PC-9 (cell line): ENCODE data around the gene C3. TPM values are rescaled to one million over a fixed set of nuclear protein-coding genes. Genes with fewer than 3 reads are reported as not detected.

Experiments
- BruUV-seq: library from RNA; stranded (reverse); fragments of 400-500 nt; replicated peaks from 2 replicates; lab custom pipeline; 2021; lab: Mats Ljungman, UMichigan
- CTCF ChIA-PET: fragments of 300-600 bp; sonication (Branson Sonifier 250); formaldehyde crosslinking; loops from one replicate; lab custom pipeline; 2022; ENCODE audit warnings: antibody characterized with exemption; lab: Charles Lee
- POLR2A ChIA-PET: fragments of 300-600 bp; sonication (Branson Sonifier 250); formaldehyde crosslinking; loops from one replicate; lab custom pipeline; 2022; ENCODE audit warnings: antibody characterized with exemption; ENCODE audit not compliant: unreplicated experiment; lab: Charles Lee
- DNase-seq, 2 experiments: peaks; one replicate each; pipeline versions ENCODE4 v3.0.0 to v3.0.0-alpha.2; 2015 to 2022; ENCODE audit warnings: mixed read lengths in 1 of 2
- H2AFZ ChIP-seq: fragments of 200-600 bp; sonication (generic); 2 replicates; pipeline ENCODE4 v1.8.1; 2017; ENCODE audit warnings: antibody characterized with exemption
- H3F3A ChIP-seq: fragments of 200-600 bp; sonication (generic); 2 replicates; pipeline ENCODE4 v1.8.1; 2017; ENCODE audit warnings: antibody characterized with exemption, mild to moderate bottlenecking, low read depth; ENCODE audit not compliant: insufficient read depth
- H3K27ac ChIP-seq: fragments of 200-600 bp; sonication (generic); 2 replicates; pipeline ENCODE4 v1.6.1; 2016; ENCODE audit warnings: mixed run types
- H3K27me3 ChIP-seq: fragments of 200-600 bp; sonication (generic); 2 replicates; pipeline ENCODE4 v1.6.1; 2016; ENCODE audit warnings: low read depth, mixed run types; ENCODE audit not compliant: insufficient read depth
- H3K36me3 ChIP-seq: fragments of 200-600 bp; sonication (generic); 2 replicates; pipeline ENCODE4 v1.6.1; 2016; ENCODE audit warnings: low read depth, mixed run types
- H3K4me1 ChIP-seq: fragments of 200-600 bp; sonication (generic); replicated peaks from 2 replicates; pipeline ENCODE4 v1.6.1; 2016; ENCODE audit warnings: mixed run types; ENCODE audit not compliant: insufficient read depth
- H3K4me2 ChIP-seq: fragments of 200-600 bp; sonication (generic); 2 replicates; pipeline ENCODE4 v1.6.1; 2017; ENCODE audit warnings: mixed run types
- H3K4me3 ChIP-seq: fragments of 200-600 bp; sonication (generic); 2 replicates; pipeline ENCODE4 v1.6.1; 2016; ENCODE audit warnings: mixed run types
- H3K79me2 ChIP-seq: fragments of 200-600 bp; sonication (generic); 2 replicates; pipeline ENCODE4 v1.6.1; 2017; ENCODE audit warnings: low read depth, mixed run types
- H3K9me2 ChIP-seq: fragments of 200-600 bp; sonication (generic); 2 replicates; pipeline ENCODE4 v1.8.1; 2017; ENCODE audit warnings: mild to moderate bottlenecking; ENCODE audit not compliant: insufficient read depth
- H3K9me3 ChIP-seq: fragments of 200-600 bp; sonication (generic); 2 replicates; pipeline ENCODE4 v1.8.1; 2016; ENCODE audit warnings: low read depth; ENCODE audit not compliant: insufficient read depth
- H4K20me1 ChIP-seq: fragments of 200-600 bp; sonication (generic); 2 replicates; pipeline ENCODE4 v1.8.1; 2017; ENCODE audit not compliant: insufficient read depth
- CTCF ChIP-seq: fragments of 200-600 bp; sonication (generic); conservative IDR thresholded peaks from 2 replicates; pipeline ENCODE4 v1.6.1; 2017; ENCODE audit warnings: mixed run types, antibody characterized with exemption, mild to moderate bottlenecking, moderate library complexity
- EZH2 ChIP-seq: fragments of 200-600 bp; sonication (generic); IDR thresholded peaks from 2 replicates; pipeline ENCODE4 v1.8.0; 2017; ENCODE audit warnings: antibody characterized with exemption, low read depth
- intact Hi-C: fragments of 100-400 bp; cut with micrococcal nuclease; formaldehyde crosslinking; loops from one replicate; pipeline ENCODE4 v1.10.0; 2022; ENCODE audit not compliant: unreplicated experiment
- total RNA-seq: library from RNA; stranded (reverse); gene quantifications from 2 replicates; pipeline ENCODE4 v1.2.3, GENCODE V29; 2021

Gene C3
- total RNA-seq, 1 experiment from 2014 or later: 130 TPM

DNA sequence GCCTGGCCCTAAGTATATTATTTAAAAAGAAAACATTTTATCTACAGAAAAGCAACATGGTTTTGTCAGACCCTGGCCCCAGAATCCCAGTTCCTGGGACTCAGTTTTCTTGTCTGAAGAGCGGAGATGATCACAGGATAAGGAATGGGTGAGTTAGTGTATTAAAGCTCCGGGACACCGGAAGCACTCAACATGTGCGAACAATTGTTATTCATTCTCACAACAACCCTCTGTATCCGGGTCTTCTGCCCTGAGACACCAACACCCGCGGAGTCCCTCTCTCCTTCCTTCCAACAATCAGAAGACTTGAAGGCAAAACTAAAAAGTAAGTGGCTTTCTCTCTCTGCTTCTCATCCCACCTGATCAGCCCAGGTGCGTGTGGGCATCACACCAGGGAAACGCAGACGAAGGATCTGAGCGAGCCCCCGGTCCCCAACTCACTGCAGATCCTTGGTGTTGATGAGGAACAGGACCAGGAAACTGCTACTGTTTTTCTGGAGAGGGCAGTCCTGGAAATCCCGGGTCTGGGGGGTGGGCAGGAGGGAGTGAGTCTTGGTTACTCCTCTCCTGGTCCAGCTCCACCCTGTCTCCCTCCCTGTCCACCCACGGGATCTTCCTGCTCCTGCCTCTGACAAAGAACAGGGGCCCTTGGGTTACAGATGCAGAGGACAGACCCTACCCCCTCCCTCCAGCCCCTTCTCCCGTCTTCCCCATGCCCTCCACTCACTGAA lies 14.9 kb upstream of the C3 start:
- ChIA-PET CTCF (no interaction called here), POLR2A (no interaction called here)
- H3K9me3 ChIP-seq: no peaks in the 10 kb centered on the region
- no peaks in the 10 kb centered on the region for H3K36me3 ChIP-seq
- no peaks in the 10 kb centered on the region for H4K20me1 ChIP-seq
- H3K27ac ChIP-seq: peak overlapping the region; percentile 81
- no peaks in the 10 kb centered on the region for H3K9me2 ChIP-seq
- intact Hi-C loops: loop anchor here (5.0 kb wide), 2 partner anchors 273 to 608 kb away; partner anchors contain the start of gene CRB3
- no TSS peak for BruUV-seq
- H3K79me2 ChIP-seq: peaks cover 21% of the 10 kb centered on the region
- H2AFZ ChIP-seq: no peak overlapping the region
- H3K4me1 ChIP-seq: peaks cover 14% of the 10 kb centered on the region
- no peak for TF ChIP-seq EZH2
- no peak for TF ChIP-seq CTCF
- no peaks in the 10 kb centered on the region for H3K27me3 ChIP-seq
- peaks cover 28% of the 10 kb centered on the region for H3F3A ChIP-seq
- peak overlapping the region; percentile 82; the same call in 1 of the 2 replicates for H3K4me3 ChIP-seq
- DNase-seq: no peak
- peak overlapping the region; percentile 79 for H3K4me2 ChIP-seq

DNA sequence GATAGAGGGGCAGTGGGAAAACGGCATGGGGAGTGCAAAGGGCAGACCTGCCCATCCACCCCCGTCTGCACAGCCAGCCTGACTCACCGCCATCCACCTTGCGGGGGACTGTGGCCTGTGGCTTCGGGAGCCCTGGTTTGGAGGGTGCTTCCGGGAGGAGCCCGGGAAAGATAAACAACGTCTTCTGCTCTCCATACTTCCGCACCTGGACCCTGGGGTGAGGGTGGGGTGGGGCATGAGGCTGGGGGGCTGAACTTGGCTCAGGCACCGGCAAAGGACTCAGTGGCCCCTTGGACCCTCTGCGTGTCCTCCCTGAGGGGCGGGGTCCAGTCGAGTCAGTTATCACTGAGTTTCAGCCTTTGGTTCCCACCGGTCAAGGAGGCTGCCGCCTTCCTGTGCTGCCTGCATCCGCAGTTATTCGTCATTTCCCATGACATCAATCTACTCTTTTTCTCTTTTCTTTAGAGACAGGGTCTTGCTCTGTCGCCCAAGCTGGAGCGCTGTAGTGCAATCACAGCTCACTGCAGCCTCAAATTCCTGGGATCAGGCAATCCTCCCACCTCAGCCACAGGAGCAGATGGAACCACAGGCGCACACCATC lies 13.7 kb upstream of the C3 start:
- ChIA-PET POLR2A (no interaction called here), CTCF (no interaction called here)
- H3K36me3 ChIP-seq: no peaks in the 10 kb centered on the region
- H3K27ac ChIP-seq: no peak overlapping the region
- H3K4me1 ChIP-seq: peaks cover 13% of the 10 kb centered on the region
- H3K4me3 ChIP-seq: no peak overlapping the region
- H4K20me1 ChIP-seq: no peaks in the 10 kb centered on the region
- TF ChIP-seq CTCF (no peak), EZH2 (no peak)
- DNase-seq: no peak
- no peaks in the 10 kb centered on the region for H3K27me3 ChIP-seq
- H2AFZ ChIP-seq: no peak overlapping the region
- intact Hi-C loops: no loop called here
- no peaks in the 10 kb centered on the region for H3K9me3 ChIP-seq
- no peak overlapping the region for H3K4me2 ChIP-seq
- BruUV-seq: no TSS peak
- peaks cover 13% of the 10 kb centered on the region; the same call in 1 of the 2 replicates for H3K79me2 ChIP-seq
- peaks cover 28% of the 10 kb centered on the region for H3F3A ChIP-seq
- H3K9me2 ChIP-seq: no peaks in the 10 kb centered on the region

DNA sequence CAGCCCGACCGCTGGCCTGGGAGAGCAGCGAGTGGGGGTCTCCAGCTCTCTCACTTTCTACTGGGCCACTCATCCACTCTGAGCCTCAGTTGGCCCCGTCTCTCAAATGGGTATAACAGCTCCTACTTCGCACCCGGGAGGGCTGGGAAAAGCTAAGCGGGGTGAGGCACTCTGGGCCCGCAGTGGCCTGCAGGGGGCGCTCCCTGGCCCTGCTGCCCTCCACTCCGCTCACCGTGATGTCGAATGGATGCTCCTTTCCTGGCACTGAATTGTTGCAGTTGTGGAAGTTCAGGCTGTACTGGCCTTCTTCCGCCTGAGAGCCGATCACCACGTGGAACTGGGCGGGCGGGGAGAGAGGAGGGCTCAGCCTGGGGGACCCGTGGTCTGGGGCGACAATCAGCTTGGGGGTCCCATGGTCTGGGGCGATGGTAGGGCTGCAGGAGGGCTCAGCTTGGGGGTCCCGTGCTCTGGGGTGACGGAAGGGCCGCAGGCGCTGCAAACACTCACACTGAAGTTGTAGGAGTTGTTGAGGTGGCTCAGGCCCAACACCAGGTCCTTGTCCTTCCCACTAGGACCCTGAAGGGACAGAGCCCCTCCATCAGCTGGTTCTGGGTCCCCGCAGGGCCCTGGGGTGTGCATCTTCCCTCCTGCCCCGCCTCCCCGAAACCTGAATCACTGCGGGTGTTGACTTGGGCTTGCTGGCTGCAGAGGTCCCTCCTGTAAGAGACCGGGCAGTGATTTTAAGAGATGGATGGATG lies 13.1 kb upstream of the C3 start:
- Histone ChIP-seq H3K4me3 (no peak overlapping the region), H3K27me3 (no peaks in the 10 kb centered on the region), H3K4me1 (peaks cover 7% of the 10 kb centered on the region), H4K20me1 (no peaks in the 10 kb centered on the region), H3F3A (peaks cover 22% of the 10 kb centered on the region), H3K4me2 (no peak overlapping the region), H3K9me3 (no peaks in the 10 kb centered on the region), H3K9me2 (no peaks in the 10 kb centered on the region), H3K36me3 (no peaks in the 10 kb centered on the region), H2AFZ (no peak overlapping the region), H3K79me2 (peaks cover 13% of the 10 kb centered on the region; the same call in 1 of the 2 replicates), H3K27ac (no peak overlapping the region)
- no TSS peak for BruUV-seq
- DNase-seq: no peak
- ChIA-PET POLR2A (no interaction called here), CTCF (no interaction called here)
- intact Hi-C loops: no loop called here
- TF ChIP-seq CTCF (peak; percentile 19; the same call in 1 of the 2 replicates), EZH2 (no peak)
